ENCODE results near the gene MAMSTR. TPM values are rescaled to one million over a fixed set of nuclear protein-coding genes. Genes with fewer than 3 reads are reported as not detected.
"Not testable (repeated sequence)": the region's sequence is repeated elsewhere in the genome, so short reads cannot be mapped to it uniquely, and the experiment has no call there.

The MAMSTR gene
- total RNA-seq, 1 experiment from 2014 or later, result 1.6 TPM

DNA sequence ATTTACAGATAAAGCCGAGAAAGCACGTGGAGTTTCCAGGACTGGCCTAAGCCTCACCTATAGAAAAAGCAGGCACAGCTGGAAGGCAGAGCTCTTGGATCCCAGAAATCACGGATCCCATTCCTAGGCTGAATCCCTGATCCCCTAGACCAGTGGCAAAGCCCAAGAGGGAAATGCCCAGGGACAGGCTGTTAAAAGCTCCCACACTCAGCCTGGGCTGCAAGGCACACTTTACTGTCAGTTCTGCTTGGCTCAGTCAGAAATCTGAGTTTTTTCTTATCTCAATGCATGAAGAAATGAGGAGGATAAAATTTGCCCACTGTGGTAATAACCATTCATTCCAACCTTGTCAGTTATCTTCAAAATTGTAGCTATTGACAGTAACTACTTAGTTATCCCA lies 31.7 kb downstream of the MAMSTR start:
- Histone ChIP-seq H4K8ac (replicated peaks; ENCODE audit: insufficient read length, low read depth, low read length) (no peak overlapping the region), H3K18ac (ENCODE audit: insufficient read length, low read depth, low read length) (no peak overlapping the region), H2BK5ac (ENCODE audit: insufficient read length, low read length) (no peak overlapping the region), H2AFZ (ENCODE audit: low read length) (no peak overlapping the region), H3K9ac (ENCODE audit: extremely low read depth, insufficient read length, low read length) (no peak overlapping the region), H3K4me1 (ENCODE audit: insufficient read depth, low read length) (no peaks in the 10 kb centered on the region), H2AK5ac (ENCODE audit: insufficient read length, low read length) (no peak overlapping the region), H4K20me1 (ENCODE audit: control insufficient read depth, insufficient read depth, insufficient read length) (no peaks in the 10 kb centered on the region), H3K14ac (ENCODE audit: insufficient read depth, low read length) (no peak overlapping the region), H3T11ph (ENCODE audit: low read length) (no peak overlapping the region), H2BK120ac (ENCODE audit: low read depth, low read length, poor library complexity, severe bottlenecking) (no peak overlapping the region), H3K4ac (ENCODE audit: low read depth, low read length) (no peak overlapping the region), H3K79me2 (ENCODE audit: insufficient read depth, low read length) (no peaks in the 10 kb centered on the region), H3K9me3 (ENCODE audit: control insufficient read depth, low read depth, low read length) (no peaks in the 10 kb centered on the region), H2BK20ac (ENCODE audit: low read depth, low read length, poor library complexity, severe bottlenecking) (no peak overlapping the region), H3K27me3 (ENCODE audit: insufficient read depth, low read length) (no peaks in the 10 kb centered on the region; the same call in 1 of the 2 replicates), H3K23ac (ENCODE audit: insufficient read length, low read depth, low read length) (no peak overlapping the region), H4K5ac (ENCODE audit: insufficient read length, low read depth, low read length) (no peak overlapping the region), H3K27ac (ENCODE audit: insufficient read length, low read depth, low read length) (no peak overlapping the region), H2BK12ac (ENCODE audit: insufficient read length, low read depth, low read length) (no peak overlapping the region), H3K23me2 (ENCODE audit: insufficient read length, low read depth, low read length, poor library complexity, severe bottlenecking) (no peaks in the 10 kb centered on the region), H2BK15ac (ENCODE audit: low read depth, low read length) (no peak overlapping the region), H3K79me1 (ENCODE audit: insufficient read depth, low read depth, low read length, poor library complexity, severe bottlenecking) (no peaks in the 10 kb centered on the region), H3K4me2 (ENCODE audit: insufficient read depth, insufficient read length, low read length) (no peak overlapping the region), H4K91ac (ENCODE audit: insufficient read length, low read depth, low read length) (no peak overlapping the region), H3K56ac (ENCODE audit: insufficient read length, low read depth, low read length) (no peak overlapping the region)
- H3K36me3 Mint-ChIP-seq (ENCODE audit: insufficient read depth in 1 of 3, low read depth in 3 of 3), result no peaks in the 10 kb centered on the region; a peak in 1 of 7 replicates
- no peak overlapping the region for H3K4me3 Mint-ChIP-seq
- TF ChIP-seq, protein P1, sequence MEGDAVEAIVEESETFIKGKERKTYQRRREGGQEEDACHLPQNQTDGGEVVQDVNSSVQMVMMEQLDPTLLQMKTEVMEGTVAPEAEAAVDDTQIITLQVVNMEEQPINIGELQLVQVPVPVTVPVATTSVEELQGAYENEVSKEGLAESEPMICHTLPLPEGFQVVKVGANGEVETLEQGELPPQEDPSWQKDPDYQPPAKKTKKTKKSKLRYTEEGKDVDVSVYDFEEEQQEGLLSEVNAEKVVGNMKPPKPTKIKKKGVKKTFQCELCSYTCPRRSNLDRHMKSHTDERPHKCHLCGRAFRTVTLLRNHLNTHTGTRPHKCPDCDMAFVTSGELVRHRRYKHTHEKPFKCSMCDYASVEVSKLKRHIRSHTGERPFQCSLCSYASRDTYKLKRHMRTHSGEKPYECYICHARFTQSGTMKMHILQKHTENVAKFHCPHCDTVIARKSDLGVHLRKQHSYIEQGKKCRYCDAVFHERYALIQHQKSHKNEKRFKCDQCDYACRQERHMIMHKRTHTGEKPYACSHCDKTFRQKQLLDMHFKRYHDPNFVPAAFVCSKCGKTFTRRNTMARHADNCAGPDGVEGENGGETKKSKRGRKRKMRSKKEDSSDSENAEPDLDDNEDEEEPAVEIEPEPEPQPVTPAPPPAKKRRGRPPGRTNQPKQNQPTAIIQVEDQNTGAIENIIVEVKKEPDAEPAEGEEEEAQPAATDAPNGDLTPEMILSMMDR (conservative IDR thresholded peaks at IDR 0.05), result no peak
- peaks cover 3 to 9% of the 10 kb centered on the region in 2 experiments for H3K4me1 Mint-ChIP-seq
- WGBS (ENCODE audit: extremely low coverage, insufficient read length, low lambda C conversion rate), result no CpG with 5 or more reads among the region's 3 CpGs
- no peak overlapping the region for H3K27ac Mint-ChIP-seq
- peaks cover 6% of the 10 kb centered on the region for H3K27me3 Mint-ChIP-seq (ENCODE audit: low read depth)
- no peak for DNase-seq
- no peaks in the 10 kb centered on the region for H3K9me3 Mint-ChIP-seq

DNA sequence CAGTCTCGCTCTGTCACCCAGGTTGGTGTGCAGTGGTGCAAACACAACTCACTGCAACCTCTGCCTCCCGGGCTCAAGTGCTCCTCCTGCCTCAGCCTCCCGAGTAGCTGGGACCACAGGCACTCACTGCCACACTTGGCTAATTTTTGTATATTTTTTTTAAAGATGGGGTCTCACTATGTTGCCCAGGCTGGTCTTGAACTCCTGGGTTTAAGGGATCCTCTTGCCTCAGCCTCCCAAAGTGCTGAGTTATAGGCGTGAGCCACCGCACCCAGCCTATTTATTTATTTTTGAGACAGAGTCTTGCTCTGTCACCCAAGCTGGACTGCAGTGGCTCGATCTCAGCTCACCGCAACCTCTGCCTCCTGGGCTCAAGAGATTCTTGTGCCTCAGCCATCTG lies 32.9 kb downstream of the MAMSTR start:
- not testable (repeated sequence) for H3K27me3 Mint-ChIP-seq (ENCODE audit: low read depth); H2BK20ac ChIP-seq (ENCODE audit: low read depth, low read length, poor library complexity, severe bottlenecking); H3T11ph ChIP-seq (ENCODE audit: low read length); H2BK5ac ChIP-seq (ENCODE audit: insufficient read length, low read length); H2BK12ac ChIP-seq (ENCODE audit: insufficient read length, low read depth, low read length); DNase-seq; H3K18ac ChIP-seq (ENCODE audit: insufficient read length, low read depth, low read length); H4K5ac ChIP-seq (ENCODE audit: insufficient read length, low read depth, low read length); H4K8ac ChIP-seq (replicated peaks; ENCODE audit: insufficient read length, low read depth, low read length); H3K9me3 Mint-ChIP-seq; H3K27ac ChIP-seq (ENCODE audit: insufficient read length, low read depth, low read length); H3K14ac ChIP-seq (ENCODE audit: insufficient read depth, low read length); H3K4me3 Mint-ChIP-seq; H3K79me2 ChIP-seq (ENCODE audit: insufficient read depth, low read length); H2AK5ac ChIP-seq (ENCODE audit: insufficient read length, low read length); H3K9me3 ChIP-seq (ENCODE audit: control insufficient read depth, low read depth, low read length); H4K20me1 ChIP-seq (ENCODE audit: control insufficient read depth, insufficient read depth, insufficient read length); H3K27me3 ChIP-seq (ENCODE audit: insufficient read depth, low read length); H3K9ac ChIP-seq (ENCODE audit: extremely low read depth, insufficient read length, low read length); H4K91ac ChIP-seq (ENCODE audit: insufficient read length, low read depth, low read length); H2BK120ac ChIP-seq (ENCODE audit: low read depth, low read length, poor library complexity, severe bottlenecking); H2BK15ac ChIP-seq (ENCODE audit: low read depth, low read length); H2AFZ ChIP-seq (ENCODE audit: low read length); H3K4me2 ChIP-seq (ENCODE audit: insufficient read depth, insufficient read length, low read length); H3K23me2 ChIP-seq (ENCODE audit: insufficient read length, low read depth, low read length, poor library complexity, severe bottlenecking); H3K4me1 ChIP-seq (ENCODE audit: insufficient read depth, low read length); H3K27ac Mint-ChIP-seq; H3K36me3 Mint-ChIP-seq (ENCODE audit: insufficient read depth in 1 of 3, low read depth in 3 of 3); H3K4ac ChIP-seq (ENCODE audit: low read depth, low read length); H3K56ac ChIP-seq (ENCODE audit: insufficient read length, low read depth, low read length); H3K23ac ChIP-seq (ENCODE audit: insufficient read length, low read depth, low read length); H3K4me1 Mint-ChIP-seq; H3K79me1 ChIP-seq (ENCODE audit: insufficient read depth, low read depth, low read length, poor library complexity, severe bottlenecking)
- WGBS (ENCODE audit: extremely low coverage, insufficient read length, low lambda C conversion rate), result no CpG with 5 or more reads among the region's 7 CpGs

All from H9 (cell line).